Osteoblast (primary cell): ENCODE data around the gene G6PC3. TPM values are rescaled to one million over a fixed set of nuclear protein-coding genes. Genes with fewer than 3 reads are reported as not detected.

Experiments used
- DNase-seq: peaks from one replicate; pipeline ENCODE4 v3.0.0; 2011; ENCODE audit warnings: low spot score, mixed read lengths; ENCODE audit not compliant: insufficient read length; ENCODE audit errors: missing footprints
- H2AFZ ChIP-seq: 2 replicates; pipeline ENCODE4 v1.6.0; 2011; ENCODE audit warnings: mild to moderate bottlenecking, low read length
- H3K27ac ChIP-seq: 2 replicates; pipeline ENCODE4 v1.5.1; 2011; ENCODE audit warnings: mild to moderate bottlenecking, low read depth, low read length, moderate library complexity
- H3K27me3 ChIP-seq: 2 replicates; pipeline ENCODE4 v1.6.0; 2012; ENCODE audit warnings: mild to moderate bottlenecking, control low read depth, inconsistent platforms, low read length, moderate library complexity; ENCODE audit not compliant: insufficient read depth
- H3K36me3 ChIP-seq: 2 replicates; pipeline ENCODE4 v1.5.1; 2011; ENCODE audit warnings: mild to moderate bottlenecking, low read length, control low read depth, moderate library complexity; ENCODE audit not compliant: insufficient read depth
- H3K4me1 ChIP-seq: 2 replicates; pipeline ENCODE4 v1.5.1; 2011; ENCODE audit warnings: mild to moderate bottlenecking, low read length, control low read depth, moderate library complexity; ENCODE audit not compliant: insufficient read depth
- H3K4me2 ChIP-seq: 2 replicates; pipeline ENCODE4 v1.6.0; 2011; ENCODE audit warnings: mild to moderate bottlenecking, low read length; ENCODE audit not compliant: insufficient read depth
- H3K4me3 ChIP-seq: fragments of 200-600 bp; sonication (generic); 3 replicates; pipeline ENCODE4 v1.5.1; 2012; ENCODE audit warnings: mild to moderate bottlenecking, low read length, inconsistent platforms; ENCODE audit not compliant: insufficient read depth
- H3K79me2 ChIP-seq: 2 replicates; pipeline ENCODE4 v1.6.0; 2012; ENCODE audit warnings: mild to moderate bottlenecking, low read length, control low read depth, inconsistent platforms; ENCODE audit not compliant: insufficient read depth
- H3K9me3 ChIP-seq: 2 replicates; pipeline ENCODE4 v1.5.1; 2011; ENCODE audit warnings: low read depth, low read length, control low read depth
- H4K20me1 ChIP-seq: 2 replicates; pipeline ENCODE4 v1.6.0; 2012; ENCODE audit warnings: mild to moderate bottlenecking, low read length, control low read depth; ENCODE audit not compliant: insufficient read depth
- CTCF ChIP-seq: IDR thresholded peaks from 2 replicates; pipeline ENCODE4 v1.5.1; 2011; ENCODE audit warnings: mild to moderate bottlenecking, low read depth, low read length, moderate library complexity; ENCODE audit errors: extremely low read depth
- total RNA-seq: library from RNA; depleted of rRNA; stranded (reverse); fragments of >200 nt; gene quantifications from 2 replicates; pipeline ENCODE4 v1.2.3, GENCODE V29; 2012

The G6PC3 gene
- total RNA-seq, 1 donor: 23.5 TPM

- peak within 1 kb of the TSS; percentile 72 for H2AFZ ChIP-seq
- peaks cover 22% of the 10 kb centered on the region for H3K36me3 ChIP-seq
- peak within 1 kb of the TSS; percentile 92 for H3K27ac ChIP-seq
- TF ChIP-seq CTCF: no peak
- peaks cover 7% of the 10 kb centered on the region for H3K4me1 ChIP-seq
- peak within 1 kb of the TSS; percentile 96 for H3K4me3 ChIP-seq
- peak; percentile 99 for DNase-seq
- peaks cover 59% of the 10 kb centered on the region for H3K79me2 ChIP-seq
- H3K9me3 ChIP-seq: no peaks in the 10 kb centered on the region
- peak within 1 kb of the TSS; percentile 97 for H3K4me2 ChIP-seq
- peaks cover 27% of the 10 kb centered on the region for H4K20me1 ChIP-seq
- no peaks in the 10 kb centered on the region for H3K27me3 ChIP-seq
Observed at GRCh38 chr17:44066204-44066930, 4.2 kb upstream of the G6PC3 start, which contains the start of gene LSM12. Gene LSM12, minus strand, starts transcription at chr17:44066671. Its CDS starts 84 bp downstream, at chr17:44066587.

DNA sequence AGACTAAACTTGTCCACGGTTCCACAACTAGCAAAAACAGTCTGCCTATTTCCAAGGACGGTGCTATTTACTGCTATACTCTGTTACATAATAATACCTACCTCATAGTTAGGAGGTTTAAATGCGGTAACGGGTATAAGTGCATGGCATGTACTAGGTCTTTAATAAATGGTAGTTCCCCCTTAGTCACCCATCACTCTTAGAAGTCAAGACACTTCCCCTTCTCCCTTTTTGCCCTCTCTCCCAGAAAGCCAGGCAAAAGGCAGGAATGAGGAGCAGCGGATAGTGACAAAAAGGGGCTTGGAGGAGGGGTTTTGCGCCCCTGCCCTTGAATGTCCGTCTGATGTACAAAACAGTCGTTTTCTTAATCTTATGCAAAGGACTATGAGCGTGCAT, 3.0 kb upstream of the G6PC3 start:
- Histone ChIP-seq H3K36me3 (peaks cover 11% of the 10 kb centered on the region), H3K79me2 (peaks cover 55% of the 10 kb centered on the region), H2AFZ (peak overlapping the region; percentile 45)

GRCh38 chr17:44069974-44070454, 521 bp upstream of the G6PC3 start:
- TF ChIP-seq CTCF: no peak
- peaks cover 48% of the 10 kb centered on the region for H3K79me2 ChIP-seq

More for the DNA sequence above, 3.0 kb upstream of the G6PC3 start:
- H3K4me1 ChIP-seq: peaks cover 14% of the 10 kb centered on the region
- H4K20me1 ChIP-seq: peaks cover 17% of the 10 kb centered on the region
- TF ChIP-seq CTCF: no peak
- H3K4me3 ChIP-seq: no peak overlapping the region
- no peaks in the 10 kb centered on the region for H3K9me3 ChIP-seq
- no peak for DNase-seq
- H3K27me3 ChIP-seq: no peaks in the 10 kb centered on the region
- peak overlapping the region; percentile 92 for H3K27ac ChIP-seq
- H3K4me2 ChIP-seq: peak overlapping the region; percentile 95

DNA sequence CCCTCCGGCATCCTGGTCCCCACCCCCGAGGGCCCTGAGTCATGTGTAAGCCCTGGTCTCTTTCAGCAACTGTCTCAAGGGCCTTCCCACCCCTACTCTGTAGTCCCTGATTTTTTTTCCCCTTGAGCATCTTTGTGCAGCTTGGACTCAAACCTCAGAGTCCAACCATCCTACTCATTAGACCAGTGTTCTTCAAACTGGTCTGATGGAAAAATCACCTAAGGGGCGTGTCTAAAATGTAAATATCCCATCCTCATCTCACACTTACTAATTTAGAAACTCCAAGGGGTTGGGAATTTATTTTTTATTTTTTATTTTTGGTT, 624 bp downstream of the G6PC3 start:
- peaks cover 36% of the 10 kb centered on the region for H3K79me2 ChIP-seq
- no peaks in the 10 kb centered on the region for H4K20me1 ChIP-seq
- DNase-seq: no peak
- H3K4me1 ChIP-seq: peaks cover 14% of the 10 kb centered on the region
- TF ChIP-seq CTCF: no peak
- no peaks in the 10 kb centered on the region for H3K27me3 ChIP-seq
- peak overlapping the region; percentile 95 for H3K27ac ChIP-seq
- peaks cover 24% of the 10 kb centered on the region for H3K36me3 ChIP-seq
- H2AFZ ChIP-seq: peak overlapping the region; percentile 88
- H3K4me2 ChIP-seq: peak overlapping the region; percentile 83
- no peaks in the 10 kb centered on the region for H3K9me3 ChIP-seq
- peak overlapping the region; percentile 80 for H3K4me3 ChIP-seq

More at GRCh38 chr17:44069974-44070454, 521 bp upstream of the G6PC3 start:
- H3K27ac ChIP-seq: peak overlapping the region; percentile 74
- peak overlapping the region; percentile 81 for H2AFZ ChIP-seq
- H3K9me3 ChIP-seq: no peaks in the 10 kb centered on the region
- peak overlapping the region; percentile 80 for H3K4me3 ChIP-seq
- peak overlapping the region; percentile 83 for H3K4me2 ChIP-seq
- DNase-seq: peak; percentile 86
- no peaks in the 10 kb centered on the region for H3K27me3 ChIP-seq
- peaks cover 13% of the 10 kb centered on the region for H3K36me3 ChIP-seq
- H3K4me1 ChIP-seq: peaks cover 14% of the 10 kb centered on the region
- peaks cover 9% of the 10 kb centered on the region for H4K20me1 ChIP-seq
